Fibroblast of lung (primary cell): Measurements from ENCODE around the gene NUDT22. TPM values are rescaled to one million over a fixed set of nuclear protein-coding genes. Genes with fewer than 3 reads are reported as not detected.

ENCODE experiments used
- DNase-seq, 2 donors: peaks; one replicate each; pipeline versions ENCODE4 v3.0.0 to v3.0.0-alpha.2; 2010; ENCODE audit warnings: low read depth in 2 of 2
- H2AFZ ChIP-seq: 2 replicates; pipeline ENCODE4 v1.5.1; 2012; ENCODE audit warnings: low read length, control low read depth, inconsistent platforms
- H3K27ac ChIP-seq: 2 replicates; pipeline ENCODE4 v1.5.1; 2011; ENCODE audit warnings: low read length, control low read depth; ENCODE audit not compliant: insufficient read depth
- H3K27me3 ChIP-seq: 2 replicates; pipeline ENCODE4 v1.5.1; 2011; ENCODE audit warnings: mild to moderate bottlenecking, low read length; ENCODE audit not compliant: control insufficient read depth, insufficient read depth
- H3K36me3 ChIP-seq: 2 replicates; pipeline ENCODE4 v1.5.1; 2011; ENCODE audit warnings: low read length; ENCODE audit not compliant: control insufficient read depth, insufficient read depth
- H3K4me1 ChIP-seq: 2 replicates; pipeline ENCODE4 v1.5.1; 2011; ENCODE audit warnings: low read length; ENCODE audit not compliant: control insufficient read depth, insufficient read depth; ENCODE audit errors: extremely low read depth
- H3K4me2 ChIP-seq: 2 replicates; pipeline ENCODE4 v1.5.1; 2011; ENCODE audit warnings: low read length, control low read depth; ENCODE audit not compliant: insufficient read depth; ENCODE audit errors: extremely low read depth
- H3K4me3 ChIP-seq, 4 experiments: fragments of 200-600 bp in 1 of 4; sonication (generic) in 1 of 4; replicated peaks in 1 of 4; 2 replicates each; pipeline ENCODE4 v1.5.1; 2011 to 2016; ENCODE audit warnings: low read length in 4 of 4, low read depth in 3 of 4, mild to moderate bottlenecking in 3 of 4, control low read depth in 2 of 4, inconsistent platforms in 1 of 4, mixed read lengths in 1 of 4; ENCODE audit not compliant: insufficient read depth in 1 of 4; ENCODE audit errors: control extremely low read depth in 1 of 4
- H3K79me2 ChIP-seq: 2 replicates; pipeline ENCODE4 v1.5.1; 2012; ENCODE audit warnings: mild to moderate bottlenecking, low read length, inconsistent platforms; ENCODE audit not compliant: control insufficient read depth, insufficient read depth
- H3K9ac ChIP-seq: 2 replicates; pipeline ENCODE4 v1.5.1; 2011; ENCODE audit warnings: mild to moderate bottlenecking, low read length, control low read depth; ENCODE audit not compliant: insufficient read depth
- H3K9me3 ChIP-seq: 2 replicates; pipeline ENCODE4 v1.5.1; 2012; ENCODE audit warnings: low read depth, low read length; ENCODE audit not compliant: control insufficient read depth, insufficient read depth
- H4K20me1 ChIP-seq: 2 replicates; pipeline ENCODE4 v1.5.1; 2011; ENCODE audit warnings: low read length; ENCODE audit not compliant: control insufficient read depth, insufficient read depth; ENCODE audit errors: extremely low read depth
- CTCF ChIP-seq, 2 donors: IDR thresholded peaks in 1 of 2; conservative IDR thresholded peaks in 1 of 2; 1 replicate in 1 of 2; 2 replicates in 1 of 2; pipeline ENCODE4 v1.5.1; 2011 to 2012; ENCODE audit warnings: low read length in 2 of 2, control low read depth in 1 of 2, inconsistent platforms in 1 of 2, low read depth in 1 of 2, mild to moderate bottlenecking in 1 of 2
- EZH2 ChIP-seq: IDR thresholded peaks from 2 replicates; pipeline ENCODE4 v1.5.1; 2012; ENCODE audit warnings: low read length, control low read depth, mild to moderate bottlenecking; ENCODE audit errors: missing control alignments
- polyA minus RNA-seq: library from RNA; depleted of rRNA, polyadenylated mRNA; stranded (reverse); fragments of >200 nt; gene quantifications from 2 replicates; pipeline ENCODE4 v1.2.3, GENCODE V29; 2011; ENCODE audit warnings: low replicate concordance
- polyA plus RNA-seq, 2 donors: library from polyadenylated mRNA; depleted of rRNA in 1 of 2; stranded (reverse) in 1 of 2; unstranded in 1 of 2; fragments of >200 nt; gene quantifications; 2 replicates each; pipeline ENCODE4 v1.2.1, GENCODE V29; 2011 to 2012; ENCODE audit warnings: missing spikeins in 1 of 2
- total RNA-seq: library from RNA; depleted of rRNA; stranded (reverse); fragments of >200 nt; gene quantifications from 2 replicates; pipeline ENCODE4 v1.2.1, GENCODE V29; 2014

Gene NUDT22
- total RNA-seq (47.8 and 71.5 TPM in 2 replicates), polyA plus RNA-seq (17.7 and 18.5 TPM in 2 replicates), polyA minus RNA-seq (31.9 and 51.5 TPM in 2 replicates)
- polyA plus RNA-seq (2012), result 43.8 and 52.2 TPM in 2 replicates

DNA sequence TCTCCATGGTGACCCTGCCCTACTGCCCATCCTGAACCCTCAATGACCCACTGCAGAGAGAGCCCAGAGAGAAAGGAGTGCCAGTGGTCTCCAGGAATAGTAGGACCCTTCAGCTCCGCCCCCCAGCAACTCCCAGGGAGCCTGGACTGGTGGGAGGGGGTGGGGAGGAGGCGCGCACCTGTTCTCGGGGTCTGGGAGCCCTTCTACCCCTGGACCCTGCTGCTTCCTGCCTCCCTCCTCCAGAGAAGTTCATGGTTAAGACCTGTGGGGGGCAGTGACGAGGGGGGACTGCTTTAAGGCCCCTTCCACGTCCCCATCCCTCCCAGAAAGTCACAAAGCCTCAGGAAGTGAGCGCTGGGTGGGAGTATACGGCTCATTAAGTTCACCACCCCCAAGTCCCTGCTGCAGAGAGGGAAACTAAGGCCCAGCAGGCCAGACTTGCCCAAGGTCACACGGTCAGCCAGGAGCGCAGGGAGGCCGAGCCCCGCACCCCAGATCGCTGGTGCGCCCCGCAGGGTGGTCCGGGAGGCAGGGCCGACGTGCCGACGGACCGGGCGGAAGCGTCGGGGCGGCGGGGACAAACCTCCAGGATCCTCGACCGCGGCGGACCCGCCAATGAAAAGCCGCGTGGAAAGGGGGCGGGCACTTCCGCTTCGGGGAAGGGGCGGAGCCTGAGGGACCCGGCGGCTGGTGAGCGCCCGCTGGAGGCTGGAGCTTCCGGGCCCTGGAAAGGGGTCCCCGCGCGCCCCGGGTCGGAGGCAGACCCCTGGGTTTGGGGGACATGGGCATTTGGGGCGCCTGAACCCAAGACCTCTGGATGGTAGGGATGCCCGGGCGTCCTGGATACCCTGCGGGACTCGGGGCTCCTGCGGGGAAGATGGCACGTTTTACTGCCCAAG is at the start of gene NUDT22, which contains the start of gene TRPT1:
Gene NUDT22, plus strand, starts transcription at position 667 of the 899 bp plus-strand sequence. CDS start 379 bp downstream, outside the sequence.
Gene TRPT1, minus strand, starts transcription at position 579 of the 899 bp plus-strand sequence. Its CDS starts 326 bp downstream, at position 253.
- H3K9me3 ChIP-seq, result no peaks in the 10 kb centered on the region
- no peaks in the 10 kb centered on the region for H4K20me1 ChIP-seq
- peak within 1 kb of the TSS; percentile 95 for H3K4me2 ChIP-seq
- H3K79me2 ChIP-seq, result peaks cover 8% of the 10 kb centered on the region
- no peaks in the 10 kb centered on the region for H3K27me3 ChIP-seq
- H2AFZ ChIP-seq, result peak within 1 kb of the TSS; percentile 76
- peak within 1 kb of the TSS; percentile 68 for H3K27ac ChIP-seq
- TF ChIP-seq EZH2, result no peak
- peak; percentile 24 to 28 for TF ChIP-seq CTCF (conservative IDR thresholded peaks at IDR 0.05 in 1 of 2, IDR thresholded peaks at IDR 0.05 in 1 of 2; ENCODE audit: low read depth in 1 of 2, low read length in 2 of 2)
- H3K4me1 ChIP-seq, result peaks cover 8% of the 10 kb centered on the region
- H3K9ac ChIP-seq, result peak within 1 kb of the TSS; percentile 76
- DNase-seq, result peak; percentile 71 to 72
- H3K4me3 ChIP-seq, result peak within 1 kb of the TSS; percentile 81 to 90 (median 88)
- H3K36me3 ChIP-seq, result peaks cover 9% of the 10 kb centered on the region

DNA sequence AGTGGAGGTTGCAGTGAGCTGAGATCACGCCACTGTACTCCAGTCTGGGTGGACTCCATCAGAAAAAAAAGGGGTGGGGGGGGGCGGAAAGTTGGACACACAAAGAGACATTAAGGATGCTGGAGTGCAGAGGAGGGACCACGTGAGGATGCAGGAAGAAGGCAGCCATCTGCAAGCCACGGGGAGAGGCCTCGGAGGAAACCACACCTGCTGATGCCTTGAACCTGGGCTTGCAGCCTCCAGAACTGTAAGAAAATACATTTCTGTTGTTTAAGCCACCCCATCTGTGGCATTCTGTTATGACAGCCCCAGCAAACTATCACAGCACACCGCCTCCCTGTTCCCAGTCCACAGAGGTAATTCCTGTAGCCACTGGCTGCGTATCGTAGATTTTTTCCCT is 49.3 kb upstream of the NUDT22 start:
- no peaks in the 10 kb centered on the region for H3K9me3 ChIP-seq
- H3K27me3 ChIP-seq, result no peaks in the 10 kb centered on the region
- no peaks in the 10 kb centered on the region for H4K20me1 ChIP-seq
- H3K27ac ChIP-seq, result no peak overlapping the region
- TF ChIP-seq CTCF (conservative IDR thresholded peaks at IDR 0.05 in 1 of 2, IDR thresholded peaks at IDR 0.05 in 1 of 2; ENCODE audit: low read depth in 1 of 2, low read length in 2 of 2) (no peak), EZH2 (no peak)
- no peaks in the 10 kb centered on the region for H3K79me2 ChIP-seq
- no peak overlapping the region for H2AFZ ChIP-seq
- H3K9ac ChIP-seq, result no peak overlapping the region
- H3K4me3 ChIP-seq, result no peak overlapping the region
- peaks cover 5% of the 10 kb centered on the region for H3K36me3 ChIP-seq
- peaks cover 10% of the 10 kb centered on the region for H3K4me1 ChIP-seq
- no peak overlapping the region for H3K4me2 ChIP-seq
- DNase-seq, result no peak

- Histone ChIP-seq H3K4me1 (peaks cover 13% of the 10 kb centered on the region), H3K4me2 (no peak overlapping the region), H3K27me3 (no peaks in the 10 kb centered on the region), H2AFZ (no peak overlapping the region), H3K9ac (no peak overlapping the region), H3K27ac (no peak overlapping the region), H3K36me3 (peaks cover 5% of the 10 kb centered on the region), H3K79me2 (no peaks in the 10 kb centered on the region), H4K20me1 (no peaks in the 10 kb centered on the region), H3K4me3 (no peak overlapping the region), H3K9me3 (no peaks in the 10 kb centered on the region)
- TF ChIP-seq CTCF (conservative IDR thresholded peaks at IDR 0.05 in 1 of 2, IDR thresholded peaks at IDR 0.05 in 1 of 2; ENCODE audit: low read depth in 1 of 2, low read length in 2 of 2), result no peak
- TF ChIP-seq EZH2, result no peak
- DNase-seq, result no peak
These were observed 47.9 kb upstream of the NUDT22 start for GRCh38 chr11:64178203-64178602.
